SK-N-SH (cell line): Measurements from ENCODE around the gene TMEM89. TPM values are rescaled to one million over a fixed set of nuclear protein-coding genes. Genes with fewer than 3 reads are reported as not detected.
A peak's percentile ranks its signal among the peaks of the same experiment; 100 is the strongest.

Experiments
- CTCF ChIA-PET: fragments of 300-600, 350-600 bp; formaldehyde crosslinking; extraction: SDS; loops from one replicate; lab custom pipeline; 2021; lab: Yijun Ruan, JAX
- POLR2A ChIA-PET: fragments of 350-600 bp; sonication (Branson Sonifier 250); formaldehyde crosslinking; extraction: SDS; loops from one replicate; lab custom pipeline; 2020; ENCODE audit warnings: antibody characterized with exemption, inconsistent platforms; lab: Yijun Ruan, JAX
- DNase-seq: peaks from one replicate; pipeline ENCODE4 v3.0.0; 2012
- H2AFZ ChIP-seq: fragments of 200-600 bp; sonication (generic); 2 replicates; pipeline ENCODE4 v1.8.1; 2016; ENCODE audit warnings: antibody characterized with exemption, mild to moderate bottlenecking, low read depth
- H3F3A ChIP-seq: fragments of 200-600 bp; sonication (generic); replicated peaks from 2 replicates; pipeline ENCODE3; 2016; ENCODE audit warnings: antibody characterized with exemption, mild to moderate bottlenecking; ENCODE audit not compliant: insufficient read depth
- H3K27ac ChIP-seq, 2 experiments: fragments of 200-500 bp in 1 of 2; fragments of 200-600 bp in 1 of 2; sonication (Bioruptor generic) in 1 of 2; sonication (generic), shearing (Covaris generic) in 1 of 2; 2 replicates each; pipeline versions ENCODE4 v1.5.1 to v1.6.1; 2014 to 2016; ENCODE audit warnings: low read depth in 2 of 2, inconsistent platforms in 1 of 2, low read length in 1 of 2, mild to moderate bottlenecking in 1 of 2, mixed read lengths in 1 of 2
- H3K27me3 ChIP-seq: fragments of 200-600 bp; sonication (generic), shearing (Covaris generic); 2 replicates; pipeline ENCODE4 v1.6.1; 2016; ENCODE audit warnings: mixed run types; ENCODE audit not compliant: insufficient read depth
- H3K36me3 ChIP-seq, 2 experiments: fragments of 200-500 bp in 1 of 2; fragments of 200-600 bp in 1 of 2; sonication (Bioruptor generic) in 1 of 2; sonication (generic) in 1 of 2; replicated peaks in 1 of 2; 2 replicates each; pipeline versions ENCODE3 to v1.5.1; 2014 to 2016; ENCODE audit warnings: low read length in 1 of 2, mild to moderate bottlenecking in 1 of 2; ENCODE audit not compliant: insufficient read depth in 2 of 2, control insufficient read depth in 1 of 2
- H3K4me1 ChIP-seq, 2 experiments: fragments of 200-500 bp in 1 of 2; fragments of 200-600 bp in 1 of 2; sonication (Bioruptor generic) in 1 of 2; sonication (generic), shearing (Covaris generic) in 1 of 2; 2 replicates each; pipeline versions ENCODE4 v1.5.1 to v1.6.1; 2014 to 2016; ENCODE audit warnings: low read depth in 1 of 2, low read length in 1 of 2, mixed run types in 1 of 2; ENCODE audit not compliant: insufficient read depth in 2 of 2, control insufficient read depth in 1 of 2
- H3K4me2 ChIP-seq: fragments of 200-600 bp; sonication (generic), shearing (Covaris generic); 2 replicates; pipeline ENCODE4 v1.6.1; 2017; ENCODE audit warnings: mixed run types
- H3K4me3 ChIP-seq, 2 experiments: fragments of 200-500 bp in 1 of 2; fragments of 200-600 bp in 1 of 2; sonication (Bioruptor generic) in 1 of 2; sonication (generic), shearing (Covaris generic) in 1 of 2; 2 replicates each; pipeline versions ENCODE4 v1.5.1 to v1.8.1; 2014 to 2016; ENCODE audit warnings: low read depth in 2 of 2, inconsistent platforms in 1 of 2, low read length in 1 of 2, mild to moderate bottlenecking in 1 of 2, mixed read lengths in 1 of 2, moderate library complexity in 1 of 2
- H3K79me2 ChIP-seq: fragments of 200-600 bp; sonication (generic); 2 replicates; pipeline ENCODE4 v1.8.1; 2017; ENCODE audit warnings: mild to moderate bottlenecking; ENCODE audit not compliant: insufficient read depth
- H3K9ac ChIP-seq: fragments of 200-600 bp; sonication (generic); 2 replicates; pipeline ENCODE4 v1.6.1; 2017; ENCODE audit warnings: mixed run types
- H3K9me2 ChIP-seq: fragments of 200-600 bp; sonication (generic); 2 replicates; pipeline ENCODE4 v1.6.1; 2017; ENCODE audit warnings: mixed run types
- H3K9me3 ChIP-seq: fragments of 200-600 bp; sonication (generic); 2 replicates; pipeline ENCODE4 v1.6.1; 2017; ENCODE audit warnings: mixed run types, mild to moderate bottlenecking, moderate library complexity
- H4K20me1 ChIP-seq: fragments of 200-600 bp; sonication (generic); 2 replicates; pipeline ENCODE4 v1.6.1; 2017; ENCODE audit warnings: mild to moderate bottlenecking, mixed run types; ENCODE audit not compliant: insufficient read depth
- CTCF ChIP-seq: fragments of 200-600 bp; sonication (generic); IDR thresholded peaks from 2 replicates; pipeline ENCODE4 v1.6.1; 2017; ENCODE audit warnings: antibody characterized with exemption, mild to moderate bottlenecking, moderate library complexity
- EZH2phosphoT487 ChIP-seq: fragments of 200-600 bp; sonication (generic); IDR thresholded peaks from 2 replicates; pipeline ENCODE4 v1.6.1; 2017; ENCODE audit warnings: low read depth, mixed run types, mild to moderate bottlenecking, antibody characterized with exemption, moderate library complexity, borderline replicate concordance
- FOXM1 ChIP-seq: IDR thresholded peaks from 2 replicates; pipeline ENCODE4 v1.4.0; 2012; ENCODE audit warnings: low read depth, mild to moderate bottlenecking
- GABPA ChIP-seq: IDR thresholded peaks from 2 replicates; pipeline ENCODE4 v1.4.0; 2012; ENCODE audit warnings: low read depth, mild to moderate bottlenecking
- JUND ChIP-seq: IDR thresholded peaks from 2 replicates; pipeline ENCODE4 v1.4.0; 2012
- MEF2A ChIP-seq: IDR thresholded peaks from 2 replicates; pipeline ENCODE4 v1.4.0; 2012; ENCODE audit warnings: low read depth, borderline replicate concordance
- NFIC ChIP-seq: IDR thresholded peaks from 2 replicates; pipeline ENCODE4 v1.4.0; 2012; ENCODE audit warnings: borderline replicate concordance
- NRF1 ChIP-seq: IDR thresholded peaks from 2 replicates; pipeline ENCODE4 v1.6.1; 2012; ENCODE audit warnings: low read depth, mild to moderate bottlenecking, low read length
- POLR2AphosphoS5 ChIP-seq: IDR thresholded peaks from 2 replicates; pipeline ENCODE4 v1.6.1; 2012; ENCODE audit warnings: low read depth, low read length
- REST ChIP-seq: IDR thresholded peaks from 2 replicates; pipeline ENCODE4 v1.6.1; 2012; ENCODE audit warnings: mild to moderate bottlenecking, low read depth, low read length, moderate library complexity
- RXRA ChIP-seq: IDR thresholded peaks from 2 replicates; pipeline ENCODE4 v1.4.0; 2012; ENCODE audit warnings: low read depth, mild to moderate bottlenecking, borderline replicate concordance
- TCF12 ChIP-seq: IDR thresholded peaks from 2 replicates; pipeline ENCODE4 v1.4.0; 2012
- TEAD4 ChIP-seq: IDR thresholded peaks from 2 replicates; pipeline ENCODE4 v1.4.0; 2012; ENCODE audit warnings: mild to moderate bottlenecking, borderline replicate concordance; ENCODE audit not compliant: insufficient read depth
- USF1 ChIP-seq: IDR thresholded peaks from 2 replicates; pipeline ENCODE4 v1.4.0; 2012; ENCODE audit warnings: low read depth, borderline replicate concordance
- USF2 ChIP-seq: fragments of 150-350 bp; IDR thresholded peaks from 2 replicates; pipeline ENCODE4 v1.6.1; 2017; ENCODE audit warnings: antibody characterized with exemption, low read length, low read depth, borderline replicate concordance
- YY1 ChIP-seq: IDR thresholded peaks from 2 replicates; pipeline ENCODE4 v1.4.0; 2012; ENCODE audit warnings: low read depth, mild to moderate bottlenecking
- ZBTB33 ChIP-seq: IDR thresholded peaks from 2 replicates; pipeline ENCODE4 v1.4.0; 2012; ENCODE audit warnings: low read depth, borderline replicate concordance
- WGBS: methylation state at CpG from one replicate; pipeline ENCODE4 v1.1.6; 2017; ENCODE audit warnings: low lambda C conversion rate; 5-methylcytosine and 5-hydroxymethylcytosine counted together
- polyA plus RNA-seq, 3 experiments: library from polyadenylated mRNA; depleted of rRNA; stranded (reverse); fragments of >200 nt; gene quantifications; 2 replicates each; pipeline ENCODE4 v1.2.3, GENCODE V29; 2012

The TMEM89 gene
- polyA plus RNA-seq, 1 of the 3 experiments (the other 2 are of a cell fraction), result not detected

- peak; percentile 80 for DNase-seq
- ChIA-PET POLR2A (interaction anchor here (0.6 kb wide), 1 partner anchor 427 kb away, joined by 3 read pairs; no protein-coding TSS in a partner anchor), CTCF (no interaction called here)
- peaks cover 0 to 11% of the 10 kb centered on the region in 2 experiments for H3K36me3 ChIP-seq
- H3K4me2 ChIP-seq, result peak within 1 kb of the TSS; percentile 82
- no peaks in the 10 kb centered on the region for H3K9me3 ChIP-seq
- peak within 1 kb of the TSS in 1 of 2 experiments; percentile 96; a peak in 2 of 4 replicates for H3K27ac ChIP-seq
- H3K4me3 ChIP-seq, result peak within 1 kb of the TSS; percentile 31 to 54; a peak in 3 of 4 replicates
- no peaks in the 10 kb centered on the region for H3K9me2 ChIP-seq
- no peak for TF ChIP-seq YY1
- H3K9ac ChIP-seq, result peak within 1 kb of the TSS; percentile 53
- no peaks in the 10 kb centered on the region for H3K27me3 ChIP-seq
- H4K20me1 ChIP-seq, result no peaks in the 10 kb centered on the region
- peaks cover 5% of the 10 kb centered on the region; the same call in 1 of the 2 replicates for H3K79me2 ChIP-seq
- peaks cover 41% of the 10 kb centered on the region for H3F3A ChIP-seq
- 4% methylated on average over 11 of the region's 35 CpGs for WGBS
- peaks cover 30 to 36% of the 10 kb centered on the region in 2 experiments; a peak in 3 of 4 replicates for H3K4me1 ChIP-seq
- no peak within 1 kb of the TSS for H2AFZ ChIP-seq
Observed at GRCh38 chr3:48595075-48595525, 26.5 kb downstream of the TMEM89 start, which contains the start of gene COL7A1. Gene COL7A1, minus strand, starts transcription at chr3:48595329. Its CDS starts 170 bp downstream, at chr3:48595159.

- H3K9me2 ChIP-seq, result no peaks in the 10 kb centered on the region
- CTCF ChIA-PET, result no interaction called here
- POLR2A ChIA-PET, result no interaction called here
- no peak overlapping the region for H2AFZ ChIP-seq
- H3K4me2 ChIP-seq, result peak overlapping the region; percentile 82
- WGBS, result 72% methylated on average over 31 of the region's 39 CpGs
- H4K20me1 ChIP-seq, result no peaks in the 10 kb centered on the region
- no peaks in the 10 kb centered on the region for H3K27me3 ChIP-seq
- H3K27ac ChIP-seq, result peak overlapping the region in 1 of 2 experiments; percentile 96; a peak in 2 of 4 replicates
- peak overlapping the region; percentile 53 for H3K9ac ChIP-seq
- H3K4me1 ChIP-seq, result peaks cover 28 to 30% of the 10 kb centered on the region in 2 experiments; a peak in 3 of 4 replicates
- H3K9me3 ChIP-seq, result no peaks in the 10 kb centered on the region
- H3K36me3 ChIP-seq, result peaks cover 0 to 6% of the 10 kb centered on the region in 2 experiments
- H3F3A ChIP-seq, result peaks cover 38% of the 10 kb centered on the region
- peak; percentile 49 for DNase-seq
- peak overlapping the region; percentile 31 to 54; a peak in 3 of 4 replicates for H3K4me3 ChIP-seq
- H3K79me2 ChIP-seq, result peaks cover 5% of the 10 kb centered on the region; the same call in 1 of the 2 replicates
- no peak for TF ChIP-seq USF1
- TF ChIP-seq CTCF, result no peak
- no peak for TF ChIP-seq POLR2AphosphoS5
- TF ChIP-seq REST, result no peak
- no peak for TF ChIP-seq GABPA
- TF ChIP-seq FOXM1, result no peak
- TF ChIP-seq ZBTB33, result no peak
- TF ChIP-seq EZH2phosphoT487, result no peak
- no peak for TF ChIP-seq RXRA
- TF ChIP-seq USF2, result no peak
- no peak for TF ChIP-seq TCF12
- no peak for TF ChIP-seq MEF2A
- no peak for TF ChIP-seq TEAD4
- no peak for TF ChIP-seq JUND
- TF ChIP-seq NRF1, result no peak
- no peak for TF ChIP-seq NFIC
- no peak for TF ChIP-seq YY1
Observed at GRCh38 chr3:48594417-48595049, 27.0 kb downstream of the TMEM89 start.
